Keratinocyte (primary cell): ENCODE measurements around the gene AOC1.

Experiments
- CTCF ChIP-seq, 3 experiments: IDR thresholded peaks in 1 of 3; conservative IDR thresholded peaks in 1 of 3; optimal IDR thresholded peaks in 1 of 3; 2 replicates in 2 of 3; 3 replicates in 1 of 3; pipeline versions ENCODE3 to v1.5.1; 2011; ENCODE audit warnings: low read length in 3 of 3, mild to moderate bottlenecking in 3 of 3, moderate library complexity in 2 of 3, control low read depth in 1 of 3, inconsistent platforms in 1 of 3; ENCODE audit not compliant: insufficient read depth in 2 of 3; ENCODE audit errors: extremely low read depth in 1 of 3
- EZH2 ChIP-seq: IDR thresholded peaks from one replicate; pipeline ENCODE4 v1.6.1; 2012; ENCODE audit warnings: inconsistent platforms, mild to moderate bottlenecking, low read length, moderate library complexity

DNA sequence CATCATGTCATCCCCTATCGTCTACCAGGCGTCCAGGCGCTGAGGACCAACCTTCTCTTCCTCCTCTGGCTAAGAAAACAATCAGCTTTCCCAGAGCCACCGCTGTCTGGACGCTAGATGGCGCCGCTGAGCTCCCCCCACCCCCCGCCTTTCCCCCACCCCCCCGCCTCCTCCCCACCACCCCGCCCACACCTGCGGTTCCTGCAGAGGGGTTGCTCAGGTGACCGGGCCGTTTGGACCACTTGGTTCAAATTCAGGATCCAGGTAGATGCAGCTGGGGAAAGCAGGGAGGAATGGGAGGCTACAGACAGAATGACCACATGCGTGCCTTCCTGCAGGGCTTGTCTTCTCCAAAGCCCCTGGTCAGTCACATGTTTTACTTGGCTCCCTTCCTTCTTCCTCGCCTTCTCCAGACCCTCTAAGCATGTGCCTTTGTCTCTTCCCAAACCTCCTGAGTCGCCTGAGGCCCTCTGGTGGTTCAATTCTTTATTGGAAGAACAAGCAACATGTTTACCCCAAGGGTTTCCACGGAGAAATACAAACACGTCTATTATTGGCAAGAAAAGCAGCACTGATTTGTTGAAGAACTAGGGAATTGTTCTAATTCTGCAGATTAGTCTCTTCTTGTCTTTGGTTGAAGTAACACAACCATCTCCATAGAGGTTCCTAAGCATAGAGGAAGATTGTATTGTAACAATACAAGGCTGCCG is 24.7 kb downstream of the AOC1 start:
- no peak for TF ChIP-seq EZH2
- TF ChIP-seq CTCF (optimal IDR thresholded peaks at IDR 0.05 in 1 of 3, IDR thresholded peaks at IDR 0.05 in 1 of 3, conservative IDR thresholded peaks at IDR 0.05 in 1 of 3; ENCODE audit: extremely low read depth in 1 of 3, insufficient read depth in 2 of 3, low read length in 3 of 3), result peak; percentile 29 to 66 (median 43)
